Uterus (tissue), 4 donors: ENCODE data around the gene MRI1. TPM values are rescaled to one million over a fixed set of nuclear protein-coding genes. Genes with fewer than 3 reads are reported as not detected.
A peak's percentile ranks its signal among the peaks of the same experiment; 100 is the strongest.

Experiments
- DNase-seq, 2 donors: peaks; one replicate each; pipeline ENCODE4 v3.0.0-alpha.2; 2019 to 2020
- H3K27ac ChIP-seq, 2 donors: fragments of 200-600 bp; sonication (generic); 1 replicate in 1 of 2; 2 replicates in 1 of 2; pipeline ENCODE4 v1.5.1; 2016 to 2018
- H3K27me3 ChIP-seq, 2 donors: fragments of 200-600 bp; sonication (generic); one replicate each; pipeline ENCODE4 v1.5.1; 2018 to 2019; ENCODE audit warnings: control low read depth in 1 of 2
- H3K36me3 ChIP-seq, 2 donors: fragments of 200-600 bp; sonication (generic); one replicate each; pipeline ENCODE4 v1.5.1; 2019; ENCODE audit warnings: control low read depth in 1 of 2
- H3K4me1 ChIP-seq, 2 donors: fragments of 200-600 bp; sonication (generic); one replicate each; pipeline ENCODE4 v1.5.1; 2018 to 2019; ENCODE audit warnings: control low read depth in 1 of 2
- H3K4me3 ChIP-seq, 2 donors: fragments of 200-600 bp; sonication (generic); 1 replicate in 1 of 2; 2 replicates in 1 of 2; pipeline ENCODE4 v1.5.1; 2018 to 2019; ENCODE audit warnings: mild to moderate bottlenecking in 1 of 2
- H3K9me3 ChIP-seq, 2 donors: fragments of 200-600 bp; sonication (generic); one replicate each; pipeline ENCODE4 v1.5.1; 2019; ENCODE audit warnings: control low read depth in 1 of 2
- POLR2A ChIP-seq, 2 donors: fragments of 450-650 bp; IDR thresholded peaks; one replicate each; pipeline ENCODE4 v1.6.1; 2016; ENCODE audit warnings: antibody characterized with exemption in 2 of 2, mild to moderate bottlenecking in 1 of 2, moderate library complexity in 1 of 2
- intact Hi-C: fragments of 100-400 bp; cut with DNase I; formaldehyde crosslinking; loops from one replicate; pipeline ENCODE4 v1.15.1; 2023; ENCODE audit warnings: low total_unique reads
- total RNA-seq, 4 donors: library from RNA; depleted of rRNA in 3 of 4; stranded (reverse); fragments of >200 nt in 3 of 4; gene quantifications; one replicate each; pipeline versions ENCODE4 v1.1.0 to v1.2.4, GENCODE V29; 2014 to 2023
- TF ChIP-seq, protein P1 (sequence below), 4 experiments: fragments of 200-600 bp in 2 of 4; fragments of 450-650 bp in 2 of 4; sonication (generic) in 2 of 4; IDR thresholded peaks; one replicate each; pipeline ENCODE4 v1.5.1; 2016 to 2019; ENCODE audit warnings: antibody characterized with exemption in 4 of 4, mild to moderate bottlenecking in 2 of 4, moderate library complexity in 1 of 4
- donor health status: DM: yes; HTN: yes; CAD: no.

MRI1 gene
- total RNA-seq, 4 donors from 2014 or later = 33.3 to 62.4 (median 45.9) TPM

DNA sequence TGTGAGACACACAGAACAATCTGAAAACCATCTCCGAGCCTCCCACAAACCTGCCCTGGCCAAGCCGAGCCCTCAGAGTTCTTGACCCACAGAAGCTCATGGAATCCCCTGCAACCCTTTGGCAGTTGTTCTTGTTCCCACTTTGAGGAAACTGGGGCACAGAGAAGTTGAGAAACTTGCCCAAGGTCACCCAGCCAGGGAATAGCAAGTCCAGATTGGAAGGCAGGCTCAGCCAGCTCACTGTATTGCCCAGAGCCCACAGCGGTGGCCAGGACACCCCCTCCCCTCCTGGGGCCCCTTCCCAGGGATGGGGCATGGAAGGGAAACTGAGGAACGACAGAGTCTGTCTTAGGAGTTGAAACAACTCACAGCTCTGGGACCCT lies 32.7 kb downstream of the MRI1 start:
- Histone ChIP-seq H3K27me3 (no peaks in the 10 kb centered on the region), H3K9me3 (no peaks in the 10 kb centered on the region), H3K4me3 (no peak overlapping the region), H3K4me1 (peaks cover 10 to 17% of the 10 kb centered on the region in 2 donors), H3K36me3 (no peaks in the 10 kb centered on the region), H3K27ac (peak overlapping the region; percentile 88 to 99)
- TF ChIP-seq, protein P1, sequence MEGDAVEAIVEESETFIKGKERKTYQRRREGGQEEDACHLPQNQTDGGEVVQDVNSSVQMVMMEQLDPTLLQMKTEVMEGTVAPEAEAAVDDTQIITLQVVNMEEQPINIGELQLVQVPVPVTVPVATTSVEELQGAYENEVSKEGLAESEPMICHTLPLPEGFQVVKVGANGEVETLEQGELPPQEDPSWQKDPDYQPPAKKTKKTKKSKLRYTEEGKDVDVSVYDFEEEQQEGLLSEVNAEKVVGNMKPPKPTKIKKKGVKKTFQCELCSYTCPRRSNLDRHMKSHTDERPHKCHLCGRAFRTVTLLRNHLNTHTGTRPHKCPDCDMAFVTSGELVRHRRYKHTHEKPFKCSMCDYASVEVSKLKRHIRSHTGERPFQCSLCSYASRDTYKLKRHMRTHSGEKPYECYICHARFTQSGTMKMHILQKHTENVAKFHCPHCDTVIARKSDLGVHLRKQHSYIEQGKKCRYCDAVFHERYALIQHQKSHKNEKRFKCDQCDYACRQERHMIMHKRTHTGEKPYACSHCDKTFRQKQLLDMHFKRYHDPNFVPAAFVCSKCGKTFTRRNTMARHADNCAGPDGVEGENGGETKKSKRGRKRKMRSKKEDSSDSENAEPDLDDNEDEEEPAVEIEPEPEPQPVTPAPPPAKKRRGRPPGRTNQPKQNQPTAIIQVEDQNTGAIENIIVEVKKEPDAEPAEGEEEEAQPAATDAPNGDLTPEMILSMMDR (IDR thresholded peaks at IDR 0.05) = no peak
- TF ChIP-seq POLR2A (IDR thresholded peaks at IDR 0.05) = no peak
- no peak for DNase-seq
- intact Hi-C loops = loop anchor here (5.0 kb wide), 1 partner anchor 55 kb away; no protein-coding TSS in a partner anchor

DNA sequence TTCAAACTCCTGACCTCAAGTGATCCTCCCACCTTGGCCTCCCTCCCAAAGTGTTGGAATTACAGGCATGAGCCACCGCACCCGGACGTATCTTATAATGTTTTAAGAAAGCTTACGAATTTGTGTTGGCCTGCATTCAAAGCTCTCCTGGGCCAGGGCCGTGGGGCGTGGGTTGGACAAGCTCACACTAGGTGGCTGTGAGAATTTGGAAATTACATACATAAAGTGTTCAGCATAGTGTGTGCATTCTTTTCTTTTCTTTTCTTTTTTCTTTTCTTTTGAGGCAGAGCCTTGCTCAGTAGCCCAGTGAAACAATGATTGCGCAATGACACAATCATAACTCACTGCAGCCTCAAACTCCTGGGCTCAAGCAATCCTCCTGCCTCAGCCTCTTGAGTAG lies 33.5 kb downstream of the MRI1 start:
- peaks cover 10 to 17% of the 10 kb centered on the region in 2 donors for H3K4me1 ChIP-seq
- no peaks in the 10 kb centered on the region for H3K27me3 ChIP-seq
- H3K27ac ChIP-seq = peak overlapping the region; percentile 88 to 99
- DNase-seq = peak; percentile 49 to 52
- TF ChIP-seq, protein P1 (IDR thresholded peaks at IDR 0.05) = no peak
- no peak for TF ChIP-seq POLR2A (IDR thresholded peaks at IDR 0.05)
- intact Hi-C loops = loop anchor here (5.0 kb wide), 1 partner anchor 54 kb away; no protein-coding TSS in a partner anchor
- no peak overlapping the region for H3K4me3 ChIP-seq
- H3K36me3 ChIP-seq = no peaks in the 10 kb centered on the region
- H3K9me3 ChIP-seq = no peaks in the 10 kb centered on the region

DNA sequence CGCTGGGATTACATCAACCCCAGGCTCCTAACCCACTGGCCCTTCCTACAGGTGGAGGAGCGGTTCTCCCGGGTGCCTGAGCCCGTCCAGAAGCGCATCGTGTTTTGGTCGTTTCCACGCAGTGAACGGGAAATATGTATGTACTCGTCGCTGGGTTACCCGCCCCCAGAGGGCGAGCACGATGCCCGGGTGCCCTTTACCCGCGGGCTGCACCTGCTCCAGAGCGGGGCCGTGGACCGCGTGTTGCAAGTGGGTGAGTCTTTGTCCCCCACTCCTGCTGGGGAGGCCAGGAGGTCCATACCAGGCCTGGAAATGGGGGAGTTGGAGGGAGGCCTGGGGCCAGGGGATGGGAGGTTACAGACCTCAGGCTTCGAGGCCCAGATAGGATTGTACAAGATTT lies 35.3 kb downstream of the MRI1 start:
- no peaks in the 10 kb centered on the region for H3K36me3 ChIP-seq
- peaks cover 10 to 17% of the 10 kb centered on the region in 2 donors for H3K4me1 ChIP-seq
- no peak for DNase-seq
- H3K4me3 ChIP-seq = no peak overlapping the region
- intact Hi-C loops = loop anchor here (5.0 kb wide), 1 partner anchor 53 kb away; no protein-coding TSS in a partner anchor
- no peak overlapping the region for H3K27ac ChIP-seq
- H3K27me3 ChIP-seq = no peaks in the 10 kb centered on the region
- no peaks in the 10 kb centered on the region for H3K9me3 ChIP-seq
- TF ChIP-seq POLR2A (IDR thresholded peaks at IDR 0.05) = no peak
- TF ChIP-seq, protein P1 (IDR thresholded peaks at IDR 0.05) = no peak

DNA sequence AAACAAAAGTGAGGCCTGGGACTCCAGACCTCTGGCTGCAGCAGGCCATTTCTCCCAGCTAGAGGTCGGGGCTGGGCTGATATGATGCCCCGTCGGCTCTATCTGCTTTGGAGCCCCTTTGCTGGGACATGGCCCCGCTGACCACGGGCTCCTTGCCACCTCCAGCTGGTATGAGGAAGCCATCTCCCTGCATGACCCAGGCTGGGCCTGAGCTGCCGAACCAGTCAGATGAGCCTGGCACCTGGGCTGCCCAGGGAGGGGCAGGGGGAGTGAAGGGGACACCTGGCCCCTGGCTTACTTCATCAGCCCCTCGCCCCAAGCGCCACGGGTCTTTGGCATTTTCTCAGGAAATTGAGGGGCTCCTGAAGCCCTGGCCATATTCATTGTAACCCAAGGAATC lies 38.7 kb downstream of the MRI1 start:
- H3K27me3 ChIP-seq = no peaks in the 10 kb centered on the region
- TF ChIP-seq POLR2A (IDR thresholded peaks at IDR 0.05) = no peak
- TF ChIP-seq, protein P1 (IDR thresholded peaks at IDR 0.05) = no peak
- no peaks in the 10 kb centered on the region for H3K4me1 ChIP-seq
- H3K9me3 ChIP-seq = no peaks in the 10 kb centered on the region
- H3K36me3 ChIP-seq = no peaks in the 10 kb centered on the region
- no peak overlapping the region for H3K4me3 ChIP-seq
- no peak for DNase-seq
- H3K27ac ChIP-seq = no peak overlapping the region
- intact Hi-C loops = no loop called here

DNA sequence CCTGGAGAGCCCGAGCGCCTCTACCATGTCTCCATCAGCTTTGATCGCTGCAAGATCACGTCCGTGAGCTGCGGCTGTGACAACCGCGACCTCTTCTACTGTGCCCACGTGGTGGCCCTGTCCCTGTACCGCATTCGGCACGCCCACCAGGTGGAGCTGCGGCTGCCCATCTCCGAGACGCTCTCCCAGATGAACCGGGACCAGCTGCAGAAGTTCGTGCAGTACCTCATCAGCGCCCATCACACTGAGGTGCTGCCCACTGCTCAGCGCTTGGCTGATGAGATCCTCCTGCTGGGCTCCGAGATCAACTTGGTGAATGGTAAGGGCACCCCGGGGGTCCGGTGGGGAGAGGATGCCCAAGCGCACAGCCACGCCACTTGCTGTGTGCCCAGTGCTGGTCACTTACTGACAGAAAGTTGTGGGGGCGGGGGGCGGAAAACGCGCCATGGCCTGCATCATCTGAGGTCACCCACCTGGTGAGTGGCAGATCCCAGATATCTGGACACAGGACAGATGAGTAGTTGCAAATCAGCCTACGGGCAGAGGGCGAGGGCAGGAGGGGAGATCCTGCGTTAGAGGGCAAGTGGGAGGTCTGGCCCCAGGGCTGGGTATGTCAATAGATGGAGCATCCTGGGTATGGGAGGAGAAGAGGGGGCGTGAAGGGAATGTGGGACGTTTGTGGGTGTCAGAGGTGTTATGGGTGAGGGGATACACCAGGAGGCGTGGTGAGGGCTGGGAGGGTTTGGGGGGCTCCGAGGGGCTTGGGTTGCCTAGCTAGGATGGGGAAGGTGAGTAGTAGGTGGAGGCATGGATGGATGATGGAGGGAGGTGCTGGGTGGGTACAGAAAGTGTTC lies 40.7 kb downstream of the MRI1 start:
- DNase-seq = no peak
- H3K27me3 ChIP-seq = no peaks in the 10 kb centered on the region
- H3K4me3 ChIP-seq = no peak overlapping the region
- H3K4me1 ChIP-seq = no peaks in the 10 kb centered on the region
- no peaks in the 10 kb centered on the region for H3K9me3 ChIP-seq
- intact Hi-C loops = no loop called here
- TF ChIP-seq, protein P1 (IDR thresholded peaks at IDR 0.05) = peak; percentile 31 to 58 (median 44)
- no peak for TF ChIP-seq POLR2A (IDR thresholded peaks at IDR 0.05)
- no peak overlapping the region for H3K27ac ChIP-seq
- H3K36me3 ChIP-seq = no peaks in the 10 kb centered on the region
